ENCODE data around the gene NFYB.

The NFYB gene

GRCh38 chr12:104133866-104134265, 4.1 kb downstream of the NFYB start:
- TF ChIP-seq, protein P1, sequence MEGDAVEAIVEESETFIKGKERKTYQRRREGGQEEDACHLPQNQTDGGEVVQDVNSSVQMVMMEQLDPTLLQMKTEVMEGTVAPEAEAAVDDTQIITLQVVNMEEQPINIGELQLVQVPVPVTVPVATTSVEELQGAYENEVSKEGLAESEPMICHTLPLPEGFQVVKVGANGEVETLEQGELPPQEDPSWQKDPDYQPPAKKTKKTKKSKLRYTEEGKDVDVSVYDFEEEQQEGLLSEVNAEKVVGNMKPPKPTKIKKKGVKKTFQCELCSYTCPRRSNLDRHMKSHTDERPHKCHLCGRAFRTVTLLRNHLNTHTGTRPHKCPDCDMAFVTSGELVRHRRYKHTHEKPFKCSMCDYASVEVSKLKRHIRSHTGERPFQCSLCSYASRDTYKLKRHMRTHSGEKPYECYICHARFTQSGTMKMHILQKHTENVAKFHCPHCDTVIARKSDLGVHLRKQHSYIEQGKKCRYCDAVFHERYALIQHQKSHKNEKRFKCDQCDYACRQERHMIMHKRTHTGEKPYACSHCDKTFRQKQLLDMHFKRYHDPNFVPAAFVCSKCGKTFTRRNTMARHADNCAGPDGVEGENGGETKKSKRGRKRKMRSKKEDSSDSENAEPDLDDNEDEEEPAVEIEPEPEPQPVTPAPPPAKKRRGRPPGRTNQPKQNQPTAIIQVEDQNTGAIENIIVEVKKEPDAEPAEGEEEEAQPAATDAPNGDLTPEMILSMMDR (IDR thresholded peaks at IDR 0.05; ENCODE audit: insufficient read depth, low read depth, low read length, missing control alignments), result no peak
- H3K4me3 ChIP-seq (ENCODE audit: low read length), result no peak overlapping the region
- no peak for DNase-seq (ENCODE audit: low read depth)

DNA sequence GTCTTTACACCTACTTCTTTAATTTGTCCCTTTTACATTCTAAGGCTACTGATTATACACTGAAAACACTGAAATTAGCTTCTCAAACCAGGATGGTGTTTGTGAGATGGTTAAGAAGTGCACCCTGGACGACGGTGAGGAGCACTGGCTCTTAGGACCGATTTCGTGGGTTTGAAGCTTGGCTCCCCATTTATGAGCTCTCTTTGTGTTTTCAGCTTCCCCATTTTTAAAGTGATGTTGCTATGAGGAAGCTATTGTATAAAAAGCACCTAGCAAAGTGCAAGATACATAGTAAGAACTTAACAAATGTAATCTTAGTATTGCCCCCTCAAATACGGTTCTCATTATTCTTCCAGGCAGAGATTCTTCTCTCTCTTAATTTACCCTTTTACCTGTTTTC, 4.7 kb downstream of the NFYB start:
- TF ChIP-seq, protein P1 (IDR thresholded peaks at IDR 0.05; ENCODE audit: insufficient read depth, low read depth, low read length, missing control alignments), result no peak
- no peak for DNase-seq (ENCODE audit: low read depth)
- H3K4me3 ChIP-seq (ENCODE audit: low read length), result no peak overlapping the region

DNA sequence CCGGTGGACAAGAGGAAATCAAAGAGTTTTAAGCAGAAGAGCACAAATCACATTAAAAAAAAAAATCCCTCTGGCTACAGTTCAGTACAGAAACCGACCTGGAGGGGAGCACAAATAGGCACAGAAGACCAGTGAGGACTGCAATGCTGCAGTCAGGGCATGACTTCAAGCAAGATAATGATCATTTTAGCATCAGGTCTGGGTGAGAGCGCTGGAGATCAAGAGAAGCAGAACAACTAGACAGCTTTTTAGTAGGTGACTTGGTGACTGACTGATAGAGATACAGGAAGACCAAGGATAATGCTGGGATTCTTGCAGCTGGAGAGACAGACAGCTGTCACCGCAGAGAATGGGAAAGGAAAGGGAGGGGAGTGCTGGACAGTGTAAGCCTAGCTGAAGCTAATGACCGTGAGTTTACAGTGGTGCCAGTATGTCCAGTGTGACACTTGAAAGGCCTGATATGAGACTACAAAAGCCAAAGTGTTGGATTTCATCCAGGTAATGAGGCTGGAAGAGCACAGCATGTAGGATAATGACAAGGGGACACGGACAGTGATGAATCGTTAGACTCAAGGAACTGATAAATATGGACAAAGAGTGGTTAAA, 5.6 kb downstream of the NFYB start:
- no peak for DNase-seq (ENCODE audit: low read depth)
- TF ChIP-seq, protein P1 (IDR thresholded peaks at IDR 0.05; ENCODE audit: insufficient read depth, low read depth, low read length, missing control alignments), result no peak

DNA sequence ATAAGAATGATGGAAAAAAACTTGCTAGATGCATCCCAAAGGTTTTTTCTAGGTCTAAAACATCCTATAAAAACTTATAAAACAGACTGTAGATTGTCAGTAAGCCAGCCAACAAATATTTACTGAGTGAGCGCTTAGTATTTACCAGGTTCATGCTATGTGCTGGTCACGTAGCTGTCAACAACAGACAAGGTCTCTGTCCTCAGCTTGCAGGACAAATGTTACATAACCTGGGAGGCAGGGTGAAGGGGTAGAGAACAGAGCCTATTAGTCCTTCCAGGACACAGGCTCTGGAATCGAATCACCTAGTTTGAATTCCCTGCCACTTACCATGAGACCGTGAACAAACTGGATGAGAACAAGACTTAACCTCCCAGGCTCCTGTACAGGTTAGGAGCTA, 6.4 kb downstream of the NFYB start:
- H3K4me3 ChIP-seq (ENCODE audit: low read length), result no peak overlapping the region
- no peak for DNase-seq (ENCODE audit: low read depth)
- TF ChIP-seq, protein P1 (IDR thresholded peaks at IDR 0.05; ENCODE audit: insufficient read depth, low read depth, low read length, missing control alignments), result no peak

More for the DNA sequence above, 5.6 kb downstream of the NFYB start:
- H3K4me3 ChIP-seq (ENCODE audit: low read length), result no peak overlapping the region

DNA sequence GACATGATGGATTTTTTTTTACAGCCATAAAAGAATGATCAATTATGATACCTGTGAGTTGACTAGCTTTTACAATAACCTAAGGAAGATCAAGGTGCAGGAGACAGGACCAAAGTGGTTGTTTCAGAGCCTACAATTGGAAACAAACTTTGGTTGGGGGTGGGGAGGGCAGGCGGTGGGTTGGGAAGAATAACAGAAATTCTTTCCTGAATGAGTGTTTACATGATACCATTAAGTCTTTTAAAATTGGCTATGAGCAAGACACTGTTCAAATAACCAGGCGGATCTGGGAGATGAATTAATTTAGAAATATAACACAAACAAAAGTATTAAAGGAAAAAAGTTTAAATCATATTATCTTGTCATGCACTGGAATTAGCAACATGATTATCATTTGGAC, 7.2 kb downstream of the NFYB start:
- DNase-seq (ENCODE audit: low read depth), result no peak
- no peak overlapping the region for H3K4me3 ChIP-seq (ENCODE audit: low read length)
- TF ChIP-seq, protein P1 (IDR thresholded peaks at IDR 0.05; ENCODE audit: insufficient read depth, low read depth, low read length, missing control alignments), result no peak

DNA sequence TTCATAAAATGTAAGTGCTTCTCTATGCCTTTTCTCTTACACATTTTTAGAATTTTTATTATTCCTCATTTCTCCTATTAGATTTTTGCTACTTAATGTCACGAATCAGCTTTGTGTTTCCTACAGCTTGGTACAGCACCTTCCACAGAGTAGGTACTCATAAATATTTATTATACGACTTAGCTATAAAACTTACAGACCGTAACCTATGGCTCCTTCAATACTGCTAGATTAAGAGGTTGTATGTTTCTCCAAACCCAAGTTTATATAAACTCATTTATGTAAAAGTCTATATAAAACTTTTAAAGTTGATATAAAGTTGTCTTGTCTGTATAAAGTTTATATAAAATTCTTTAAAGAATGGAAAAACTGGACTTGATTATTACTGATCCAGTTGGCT, 11.5 kb downstream of the NFYB start:
- TF ChIP-seq, protein P1 (IDR thresholded peaks at IDR 0.05; ENCODE audit: insufficient read depth, low read depth, low read length, missing control alignments), result no peak
- no peak for DNase-seq (ENCODE audit: low read depth)
- H3K4me3 ChIP-seq (ENCODE audit: low read length), result no peak overlapping the region

DNA sequence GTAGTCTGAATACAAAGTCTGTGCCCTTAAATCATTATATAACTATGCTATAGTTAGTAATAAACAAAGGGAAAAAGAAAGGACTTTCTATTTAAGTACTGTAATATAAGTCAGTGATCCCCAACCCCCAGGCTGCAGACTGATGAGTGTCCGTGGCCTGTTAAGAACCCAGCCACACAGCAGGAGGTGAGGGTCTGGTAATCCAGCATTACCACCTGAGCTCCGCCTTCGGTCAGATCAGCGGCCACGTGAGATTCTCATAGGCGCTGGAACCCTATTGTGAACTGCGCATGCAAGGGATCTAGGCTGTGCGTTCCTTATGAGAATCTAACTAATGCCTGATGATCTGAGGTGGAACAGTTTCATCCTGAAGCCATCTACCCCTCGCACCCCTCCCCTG, 15.7 kb downstream of the NFYB start:
- TF ChIP-seq, protein P1 (IDR thresholded peaks at IDR 0.05; ENCODE audit: insufficient read depth, low read depth, low read length, missing control alignments), result no peak
- H3K4me3 ChIP-seq (ENCODE audit: low read length), result no peak overlapping the region
- no peak for DNase-seq (ENCODE audit: low read depth)

All from epithelial cell of esophagus (primary cell).